GM12891 (cell line): ENCODE measurements around the gene CDC42EP3.

Experiments used
- PAX5 ChIP-seq: IDR thresholded peaks from 2 replicates; pipeline ENCODE4 v1.6.1; 2011; ENCODE audit warnings: low read length, moderate library complexity, mild to moderate bottlenecking; ENCODE audit not compliant: insufficient read depth, severe bottlenecking
- POLR2A ChIP-seq: IDR thresholded peaks from 2 replicates; pipeline ENCODE4 v1.6.1; 2011; ENCODE audit warnings: low read depth, low read length, control low read depth
- POU2F2 ChIP-seq: IDR thresholded peaks from 2 replicates; pipeline ENCODE4 v1.6.1; 2011; ENCODE audit warnings: low read depth, mild to moderate bottlenecking, control low read depth, low read length, moderate library complexity

DNA sequence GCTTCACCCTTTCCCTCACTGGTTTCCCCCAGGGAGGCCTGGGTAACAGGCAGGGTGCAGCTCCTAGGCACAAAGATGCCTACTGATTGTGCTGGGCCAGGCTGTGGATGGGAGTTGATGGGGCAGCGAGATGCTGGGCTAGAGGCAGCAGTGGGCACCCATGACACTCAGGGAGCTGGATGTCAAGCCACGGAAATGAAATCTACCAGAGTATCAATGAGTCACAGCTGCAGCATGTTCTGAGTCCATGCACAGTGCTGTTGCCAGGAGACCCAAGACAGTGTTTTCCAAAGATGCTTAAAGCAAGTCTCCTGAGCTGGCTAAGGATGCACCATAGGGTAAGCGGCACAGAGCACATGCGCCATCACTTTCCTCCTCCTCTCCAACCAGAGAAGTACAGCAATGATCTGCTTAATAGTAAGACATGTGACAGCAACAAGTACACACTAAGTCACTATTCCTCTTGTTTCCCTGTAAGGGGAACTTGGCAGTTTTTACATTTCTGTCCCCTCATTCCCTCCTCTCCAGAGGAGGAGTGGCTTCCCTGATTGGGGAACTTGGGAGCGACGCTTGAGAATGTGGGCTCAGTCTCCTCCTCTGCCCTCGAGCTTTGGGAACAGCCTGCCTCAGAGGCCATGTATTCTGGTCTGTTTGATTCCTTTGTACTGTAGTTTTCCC is 57.2 kb downstream of the CDC42EP3 start:
- no peak for TF ChIP-seq POLR2A
- no peak for TF ChIP-seq POU2F2
- TF ChIP-seq PAX5: no peak
